Gastrocnemius medialis (tissue), 4 donors: ENCODE data around the gene SSX4. TPM values are rescaled to one million over a fixed set of nuclear protein-coding genes. Genes with fewer than 3 reads are reported as not detected.
"Not testable (repeated sequence)": the region's sequence is repeated elsewhere in the genome, so short reads cannot be mapped to it uniquely, and the experiment has no call there.

ENCODE experiments used
- ATAC-seq, 2 donors: fragments of 150-250 bp; one replicate each; pipeline ENCODE4 v1.9.1; 2016
- DNase-seq, 2 donors: peaks; one replicate each; pipeline ENCODE4 v3.0.0-alpha.2; 2019
- H3K27ac ChIP-seq, 4 donors: fragments of 200-600 bp; sonication (generic); 1 replicate in 1 of 4; 2 replicates in 3 of 4; pipeline ENCODE4 v1.5.1; 2016 to 2018; ENCODE audit warnings: mild to moderate bottlenecking in 2 of 4, moderate library complexity in 1 of 4
- H3K27me3 ChIP-seq, 3 donors: fragments of 200-600 bp; sonication (generic) in 2 of 3; 1 replicate in 1 of 3; 2 replicates in 2 of 3; pipeline versions ENCODE4 v1.5.1 to v1.6.0; 2016 to 2019; ENCODE audit warnings: mild to moderate bottlenecking in 1 of 3, moderate library complexity in 1 of 3
- H3K36me3 ChIP-seq, 2 donors: fragments of 200-600 bp; sonication (generic) in 1 of 2; one replicate each; pipeline ENCODE4 v1.5.1; 2017 to 2018
- H3K4me1 ChIP-seq, 2 donors: fragments of 200-600 bp; sonication (generic) in 1 of 2; one replicate each; pipeline ENCODE4 v1.5.1; 2016 to 2017; ENCODE audit warnings: mild to moderate bottlenecking in 2 of 2
- H3K4me3 ChIP-seq, 4 donors: fragments of 200-600 bp; sonication (generic) in 3 of 4; 1 replicate in 1 of 4; 2 replicates in 3 of 4; pipeline ENCODE4 v1.5.1; 2016 to 2019; ENCODE audit warnings: mild to moderate bottlenecking in 2 of 4
- H3K9me3 ChIP-seq, 3 donors: fragments of 200-600 bp; sonication (generic) in 2 of 3; 1 replicate in 1 of 3; 2 replicates in 2 of 3; pipeline ENCODE4 v1.5.1; 2016 to 2019
- CTCF ChIP-seq, 5 experiments: fragments of 450-650 bp in 3 of 5; fragments of 200-600 bp in 2 of 5; sonication (generic) in 2 of 5; IDR thresholded peaks in 4 of 5; conservative IDR thresholded peaks in 1 of 5; 1 replicate in 4 of 5; 2 replicates in 1 of 5; pipeline ENCODE4 v1.5.1; 2016 to 2019; ENCODE audit warnings: antibody characterized with exemption in 5 of 5, mild to moderate bottlenecking in 3 of 5, moderate library complexity in 3 of 5
- POLR2A ChIP-seq, 2 donors: fragments of 450-650 bp; IDR thresholded peaks; one replicate each; pipeline ENCODE4 v1.6.1; 2017; ENCODE audit warnings: antibody characterized with exemption in 2 of 2, mild to moderate bottlenecking in 2 of 2, moderate library complexity in 2 of 2
- in situ Hi-C, 4 donors: fragments of 200-750 bp; cut with MboI; loops; one replicate each; pipeline versions ENCODE4 v1.15.0 to v1.8.0; 2017; ENCODE audit warnings: low sequenced_read_pairs in 4 of 4
- intact Hi-C: fragments of 100-400 bp; cut with DNase I; formaldehyde crosslinking; loops from one replicate; pipeline ENCODE4 v1.15.1; 2023; ENCODE audit warnings: low total_unique reads
- total RNA-seq, 4 donors: library from RNA; depleted of rRNA; stranded (reverse); fragments of >200 nt; gene quantifications; one replicate each; pipeline versions ENCODE4 v1.1.0 to v1.2.3, GENCODE V29; 2016

The SSX4 gene, protein sequence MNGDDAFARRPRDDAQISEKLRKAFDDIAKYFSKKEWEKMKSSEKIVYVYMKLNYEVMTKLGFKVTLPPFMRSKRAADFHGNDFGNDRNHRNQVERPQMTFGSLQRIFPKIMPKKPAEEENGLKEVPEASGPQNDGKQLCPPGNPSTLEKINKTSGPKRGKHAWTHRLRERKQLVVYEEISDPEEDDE
- total RNA-seq: not detected

DNA sequence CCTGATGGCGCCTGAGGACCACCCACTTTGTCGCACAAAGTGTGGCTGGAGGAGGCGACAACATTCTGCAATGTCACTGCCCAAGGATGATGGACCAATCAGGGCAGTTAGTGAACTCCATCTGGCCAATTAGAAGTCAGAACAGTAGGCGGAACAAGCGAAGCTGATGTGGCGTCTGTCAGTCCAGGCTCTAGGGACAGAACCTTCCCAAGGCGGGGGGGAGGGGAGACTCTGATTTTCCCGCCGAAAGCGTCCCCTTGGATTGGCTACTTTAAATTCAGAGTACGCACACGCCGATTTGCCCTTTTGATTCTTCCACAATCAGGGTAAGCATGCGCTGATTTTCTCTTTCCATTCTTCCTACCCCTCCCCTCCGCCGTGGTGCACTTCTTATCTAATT lies at the start of gene SSX4:
Gene SSX4, plus strand, starts transcription at position 301 of the 400 bp plus-strand sequence. CDS start 515 bp downstream, outside the sequence.
- not testable (repeated sequence) for H3K4me3 ChIP-seq

DNA sequence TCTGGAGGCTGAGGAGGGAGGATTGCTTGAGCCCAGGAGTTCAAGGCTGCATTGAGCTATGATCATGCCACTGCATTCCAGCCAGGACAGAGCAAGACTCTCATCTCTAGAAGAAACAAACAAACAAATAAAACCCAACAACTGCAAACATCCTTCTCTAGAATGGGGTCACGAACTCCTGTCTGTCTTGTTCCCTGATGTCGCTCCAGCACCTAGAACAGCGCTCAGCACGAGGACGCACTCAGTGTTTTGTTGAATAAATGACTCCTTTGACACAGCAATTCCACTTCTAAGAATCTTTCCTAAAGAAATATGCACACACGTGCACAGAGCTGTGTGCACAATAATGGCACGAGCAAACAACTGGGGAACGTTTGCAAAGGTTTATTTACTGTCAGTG lies 37.3 kb upstream of the SSX4 start:
- H3K27me3 ChIP-seq, intact Hi-C loops, ATAC-seq, H3K27ac ChIP-seq, H3K9me3 ChIP-seq, H3K4me3 ChIP-seq, H3K36me3 ChIP-seq, DNase-seq, in situ Hi-C loops, H3K4me1 ChIP-seq: not testable (repeated sequence)

More for the DNA sequence above, at the start of gene SSX4:
- DNase-seq, ATAC-seq, H3K36me3 ChIP-seq, H3K27ac ChIP-seq, in situ Hi-C loops, H3K27me3 ChIP-seq, intact Hi-C loops, H3K9me3 ChIP-seq, H3K4me1 ChIP-seq: not testable (repeated sequence)

DNA sequence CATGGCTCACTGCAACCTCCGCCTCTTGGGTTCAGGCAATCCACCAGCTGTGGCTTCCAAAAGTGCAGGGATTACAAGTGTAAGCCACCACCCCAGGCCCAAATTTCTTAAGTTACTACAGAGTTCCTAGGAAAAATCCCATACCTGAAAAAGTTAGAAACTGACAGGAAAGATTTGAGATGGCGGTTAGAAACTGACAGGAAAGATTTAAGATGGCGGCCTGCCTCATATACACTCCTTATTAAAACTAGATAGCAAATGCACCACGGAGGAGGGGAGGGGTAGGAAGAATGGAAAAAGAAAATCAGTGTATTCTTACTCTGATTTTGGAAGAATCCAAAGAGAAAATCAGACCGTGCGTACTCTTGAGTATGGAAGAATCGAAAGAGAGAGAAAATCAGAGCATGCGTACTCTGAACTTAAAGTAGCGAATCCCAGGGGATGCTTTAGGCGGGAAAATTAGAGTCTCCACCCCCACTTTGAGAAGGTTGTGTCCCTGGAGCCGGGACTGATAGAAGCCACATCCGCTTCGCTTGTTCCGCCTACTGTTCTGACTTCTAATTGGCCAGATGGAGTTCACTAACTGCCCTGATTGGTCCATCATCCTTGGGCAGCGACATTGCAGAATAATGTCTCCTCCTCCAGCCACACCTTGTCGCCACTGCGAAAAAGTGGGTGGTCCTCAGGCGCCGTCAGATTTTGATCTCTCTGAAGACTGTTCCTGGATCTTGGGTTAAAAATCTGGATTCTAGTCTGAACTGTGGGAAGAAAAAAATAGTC lies 26.8 kb upstream of the SSX4 start, which contains the start of gene SSX3:
Gene SSX3, minus strand, starts transcription at position 389 of the 780 bp plus-strand sequence. CDS start 1,454 bp downstream, outside the sequence.
- H3K27me3 ChIP-seq, H3K9me3 ChIP-seq, H3K36me3 ChIP-seq, ATAC-seq, H3K4me3 ChIP-seq, H3K27ac ChIP-seq, DNase-seq, in situ Hi-C loops, H3K4me1 ChIP-seq, intact Hi-C loops: not testable (repeated sequence)

DNA sequence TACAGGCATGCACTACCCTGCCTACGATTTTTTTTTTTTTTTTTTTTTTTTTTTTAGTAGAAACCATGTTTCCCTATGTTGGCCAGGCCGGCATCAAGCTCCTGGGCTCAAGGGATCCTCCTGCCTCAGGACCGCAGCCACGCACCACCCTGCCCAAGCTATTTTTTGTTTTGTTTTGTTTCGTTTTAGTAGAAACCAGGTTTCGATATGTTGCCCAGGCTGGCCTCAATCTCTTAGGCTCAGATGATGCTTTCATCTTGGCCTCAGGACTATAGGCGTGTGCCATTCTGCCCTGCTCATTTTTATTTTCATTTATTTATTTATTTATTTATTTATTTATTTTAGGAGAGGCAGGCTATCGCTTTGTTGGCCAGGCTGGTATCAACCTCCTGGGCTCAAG lies 25.7 kb upstream of the SSX4 start:
- Histone ChIP-seq H3K4me3 (no peak overlapping the region), H3K27me3 (no peaks in the 10 kb centered on the region), H3K4me1 (no peaks in the 10 kb centered on the region), H3K36me3 (no peaks in the 10 kb centered on the region), H3K9me3 (no peaks in the 10 kb centered on the region), H3K27ac (no peak overlapping the region)
- ATAC-seq (no peak), DNase-seq (no peak)
- TF ChIP-seq CTCF (IDR thresholded peaks at IDR 0.05 in 4 of 5, conservative IDR thresholded peaks at IDR 0.05 in 1 of 5) (no peak), POLR2A (IDR thresholded peaks at IDR 0.05) (no peak)
- in situ Hi-C loops: no loop called here
- intact Hi-C loops: no loop called here

- H3K27ac ChIP-seq, H3K4me3 ChIP-seq, DNase-seq, in situ Hi-C loops, H3K9me3 ChIP-seq, ATAC-seq, intact Hi-C loops, H3K4me1 ChIP-seq, H3K27me3 ChIP-seq, H3K36me3 ChIP-seq: not testable (repeated sequence)
Measured at GRCh38 chrX:48359281-48359680, 24.1 kb upstream of the SSX4 start.

DNA sequence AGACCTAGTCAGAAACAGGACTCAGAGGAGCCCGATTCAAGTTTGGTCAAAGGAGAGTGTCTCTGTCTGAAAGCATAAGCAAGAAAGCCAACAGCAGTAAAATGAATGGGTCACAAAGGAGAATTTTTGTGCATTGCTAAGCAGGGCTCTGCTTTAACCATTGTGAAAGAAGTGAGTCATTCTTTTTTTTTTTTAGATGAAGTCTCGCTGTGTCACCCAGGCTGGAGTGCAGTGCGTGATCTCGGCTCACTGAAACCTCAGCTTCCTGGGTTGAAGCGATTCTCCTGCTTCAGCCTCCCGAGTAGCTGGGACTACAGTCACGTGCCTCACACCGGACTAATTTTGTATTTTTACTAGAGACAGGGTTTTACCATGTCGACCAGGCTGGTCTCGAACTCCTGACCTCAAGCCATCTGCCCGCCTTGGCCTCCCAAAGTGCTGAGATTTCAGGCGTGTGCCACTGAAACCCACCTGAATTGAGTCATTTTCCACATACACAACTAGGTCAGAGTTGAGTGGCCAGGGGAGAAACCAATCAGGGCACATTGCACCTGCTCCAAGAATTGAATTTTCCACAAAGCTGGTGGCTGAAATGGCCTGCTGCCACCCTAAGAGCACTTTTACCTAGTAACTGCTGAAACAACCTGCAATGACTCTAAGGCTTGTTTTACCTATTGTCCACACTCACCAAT lies 15.5 kb upstream of the SSX4 start:
- H3K4me1 ChIP-seq, in situ Hi-C loops, H3K36me3 ChIP-seq, H3K9me3 ChIP-seq, H3K27ac ChIP-seq, H3K4me3 ChIP-seq, DNase-seq, ATAC-seq, H3K27me3 ChIP-seq, intact Hi-C loops: not testable (repeated sequence)

GRCh38 chrX:48370408-48370807 lies 12.9 kb upstream of the SSX4 start:
- in situ Hi-C loops, intact Hi-C loops, H3K4me1 ChIP-seq, ATAC-seq, H3K36me3 ChIP-seq, H3K27me3 ChIP-seq, H3K9me3 ChIP-seq, H3K27ac ChIP-seq, DNase-seq, H3K4me3 ChIP-seq: not testable (repeated sequence)

- not testable (repeated sequence) for H3K4me3 ChIP-seq
Measured at GRCh38 chrX:48396931-48397330, 13.6 kb downstream of the SSX4 start.

DNA sequence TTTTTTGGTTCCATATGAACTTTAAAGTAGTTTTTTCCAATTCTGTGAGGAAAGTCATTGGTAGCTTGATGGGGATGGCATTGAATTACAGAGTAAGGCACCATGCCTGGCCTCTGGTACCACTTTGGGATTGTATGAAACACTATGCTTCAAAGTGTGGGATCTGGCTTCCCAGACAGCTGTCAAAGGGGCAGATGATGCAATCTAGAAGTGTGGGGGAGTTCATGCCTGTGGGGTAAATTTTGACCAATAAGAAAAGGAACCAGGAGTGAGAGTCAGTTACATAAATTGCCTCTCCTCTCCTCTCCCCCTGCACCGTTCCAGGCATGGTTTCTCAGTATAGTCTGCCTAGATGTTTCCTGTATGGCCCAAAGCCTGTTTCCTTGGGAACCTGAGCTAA lies 14.5 kb downstream of the SSX4 start:
- H3K36me3 ChIP-seq, H3K9me3 ChIP-seq, intact Hi-C loops, H3K27ac ChIP-seq, DNase-seq, H3K4me3 ChIP-seq, ATAC-seq, H3K4me1 ChIP-seq, in situ Hi-C loops, H3K27me3 ChIP-seq: not testable (repeated sequence)

More at GRCh38 chrX:48396931-48397330, 13.6 kb downstream of the SSX4 start:
- H3K9me3 ChIP-seq, H3K36me3 ChIP-seq, ATAC-seq, intact Hi-C loops, H3K4me1 ChIP-seq, in situ Hi-C loops, DNase-seq, H3K27me3 ChIP-seq, H3K27ac ChIP-seq: not testable (repeated sequence)

DNA sequence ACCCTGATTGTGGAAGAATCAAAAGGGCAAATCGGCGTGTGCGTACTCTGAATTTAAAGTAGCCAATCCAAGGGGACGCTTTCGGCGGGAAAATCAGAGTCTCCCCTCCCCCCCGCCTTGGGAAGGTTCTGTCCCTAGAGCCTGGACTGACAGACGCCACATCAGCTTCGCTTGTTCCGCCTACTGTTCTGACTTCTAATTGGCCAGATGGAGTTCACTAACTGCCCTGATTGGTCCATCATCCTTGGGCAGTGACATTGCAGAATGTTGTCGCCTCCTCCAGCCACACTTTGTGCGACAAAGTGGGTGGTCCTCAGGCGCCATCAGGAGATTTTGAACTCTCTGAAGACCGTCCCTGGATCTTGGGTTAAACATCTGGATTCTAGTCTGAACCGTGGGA lies 28.5 kb downstream of the SSX4 start, which contains the start of gene SSX4B:
Gene SSX4B, minus strand, starts transcription at position 101 of the 400 bp plus-strand sequence. CDS start 588 bp downstream, outside the sequence.
- H3K4me1 ChIP-seq, in situ Hi-C loops, ATAC-seq: not testable (repeated sequence)

More for the DNA sequence above, 28.5 kb downstream of the SSX4 start, which contains the start of gene SSX4B:
- H3K36me3 ChIP-seq, H3K4me3 ChIP-seq, H3K27ac ChIP-seq, intact Hi-C loops, H3K9me3 ChIP-seq, DNase-seq, H3K27me3 ChIP-seq: not testable (repeated sequence)
